Lower lobe of right lung (tissue), 2 donors: ENCODE measurements around the gene TEAD4. TPM values are rescaled to one million over a fixed set of nuclear protein-coding genes. Genes with fewer than 3 reads are reported as not detected.

Experiments
- ATAC-seq, 2 donors: fragments of 200-7000 bp; cut with Tn5 transposase; one replicate each; pipeline ENCODE4 v1.9.1; 2020 to 2022; ENCODE audit warnings: mild to moderate bottlenecking in 2 of 2, moderate library complexity in 2 of 2
- DNase-seq: peaks from one replicate; pipeline ENCODE4 v3.0.0-alpha.2; 2020
- H3K27ac ChIP-seq: fragments of 200-600 bp; one replicate; pipeline ENCODE4 v1.8.0; 2022
- H3K27me3 ChIP-seq: fragments of 200-600 bp; one replicate; pipeline ENCODE4 v1.8.0; 2022; ENCODE audit warnings: low read depth
- H3K36me3 ChIP-seq: fragments of 200-600 bp; one replicate; pipeline ENCODE4 v1.8.0; 2022; ENCODE audit warnings: mild to moderate bottlenecking
- H3K4me1 ChIP-seq: fragments of 200-600 bp; one replicate; pipeline ENCODE4 v1.8.0; 2022
- H3K4me3 ChIP-seq: fragments of 200-600 bp; one replicate; pipeline ENCODE4 v1.8.0; 2022; ENCODE audit warnings: mild to moderate bottlenecking
- H3K9me3 ChIP-seq: fragments of 200-600 bp; one replicate; pipeline ENCODE4 v1.8.0; 2022
- CTCF ChIP-seq: fragments of 200-600 bp; IDR thresholded peaks from one replicate; pipeline ENCODE4 v1.8.0; 2022; ENCODE audit warnings: antibody characterized with exemption, mild to moderate bottlenecking
- intact Hi-C: fragments of 100-400 bp; cut with DNase I; formaldehyde crosslinking; loops from one replicate; pipeline ENCODE4 v1.11.0; 2022
- total RNA-seq: library from RNA; stranded (reverse); fragmentation: NEBNext Ultra II Directional; extraction: Animal tissue kit (Norgen Biotek cat#: 25700); gene quantifications from one replicate; pipeline ENCODE4 v1.2.1, GENCODE V29; 2021
- donor health status: DM: no; HTN: yes; CAD: no; lungs with severe emphysema.

Gene TEAD4
- total RNA-seq, 1 donor from 2014 or later = 27.3 TPM

GRCh38 chr12:2937500-2937899, 21.7 kb upstream of the TEAD4 start:
- no peak for ATAC-seq
- H3K36me3 ChIP-seq = peaks cover 71% of the 10 kb centered on the region
- no peak for TF ChIP-seq CTCF
- H3K4me3 ChIP-seq = no peak overlapping the region
- intact Hi-C loops = no loop called here
- no peak overlapping the region for H3K27ac ChIP-seq
- no peak for DNase-seq
- no peaks in the 10 kb centered on the region for H3K9me3 ChIP-seq
- no peaks in the 10 kb centered on the region for H3K4me1 ChIP-seq
- H3K27me3 ChIP-seq = no peaks in the 10 kb centered on the region

- H3K4me3 ChIP-seq = no peak overlapping the region
- no peaks in the 10 kb centered on the region for H3K27me3 ChIP-seq
- DNase-seq (no peak), ATAC-seq (no peak)
- intact Hi-C loops = no loop called here
- no peaks in the 10 kb centered on the region for H3K9me3 ChIP-seq
- H3K4me1 ChIP-seq = no peaks in the 10 kb centered on the region
- H3K36me3 ChIP-seq = peaks cover 54% of the 10 kb centered on the region
- no peak overlapping the region for H3K27ac ChIP-seq
- TF ChIP-seq CTCF = no peak
Observed at GRCh38 chr12:2939191-2939590, 20.0 kb upstream of the TEAD4 start.

- intact Hi-C loops = no loop called here
Observed at GRCh38 chr12:2940564-2940963, 18.6 kb upstream of the TEAD4 start.

GRCh38 chr12:2941524-2941923, 17.7 kb upstream of the TEAD4 start:
- DNase-seq = no peak

More at GRCh38 chr12:2940564-2940963, 18.6 kb upstream of the TEAD4 start:
- peak in 1 of 2 donors; percentile 22 for ATAC-seq
- DNase-seq = no peak
- no peak for TF ChIP-seq CTCF
- H3K36me3 ChIP-seq = peaks cover 41% of the 10 kb centered on the region
- H3K9me3 ChIP-seq = no peaks in the 10 kb centered on the region
- peaks cover 6% of the 10 kb centered on the region for H3K4me1 ChIP-seq
- no peak overlapping the region for H3K4me3 ChIP-seq
- no peaks in the 10 kb centered on the region for H3K27me3 ChIP-seq
- no peak overlapping the region for H3K27ac ChIP-seq

GRCh38 chr12:2944401-2945047, 14.7 kb upstream of the TEAD4 start:
- Histone ChIP-seq H3K4me1 (peaks cover 6% of the 10 kb centered on the region), H3K27ac (no peak overlapping the region), H3K9me3 (no peaks in the 10 kb centered on the region), H3K36me3 (peaks cover 11% of the 10 kb centered on the region), H3K4me3 (no peak overlapping the region), H3K27me3 (no peaks in the 10 kb centered on the region)
- ATAC-seq (peak; percentile 71 to 81), DNase-seq (peak; percentile 56)
- peak; percentile 71 for TF ChIP-seq CTCF
- intact Hi-C loops = no loop called here

More at GRCh38 chr12:2941524-2941923, 17.7 kb upstream of the TEAD4 start:
- Histone ChIP-seq H3K27ac (no peak overlapping the region), H3K9me3 (no peaks in the 10 kb centered on the region), H3K4me1 (peaks cover 6% of the 10 kb centered on the region), H3K36me3 (peaks cover 31% of the 10 kb centered on the region), H3K4me3 (no peak overlapping the region), H3K27me3 (no peaks in the 10 kb centered on the region)
- no peak for ATAC-seq
- TF ChIP-seq CTCF = no peak
- intact Hi-C loops = no loop called here
